ENCODE data around the gene TMBIM1.
"Not testable (repeated sequence)": the region's sequence is repeated elsewhere in the genome, so short reads cannot be mapped to it uniquely, and the experiment has no call there.

The TMBIM1 gene

GRCh38 chr2:218318241-218318640 lies 25.9 kb upstream of the TMBIM1 start:
- DNase-seq (ENCODE audit: low read depth, low spot score) = no peak

DNA sequence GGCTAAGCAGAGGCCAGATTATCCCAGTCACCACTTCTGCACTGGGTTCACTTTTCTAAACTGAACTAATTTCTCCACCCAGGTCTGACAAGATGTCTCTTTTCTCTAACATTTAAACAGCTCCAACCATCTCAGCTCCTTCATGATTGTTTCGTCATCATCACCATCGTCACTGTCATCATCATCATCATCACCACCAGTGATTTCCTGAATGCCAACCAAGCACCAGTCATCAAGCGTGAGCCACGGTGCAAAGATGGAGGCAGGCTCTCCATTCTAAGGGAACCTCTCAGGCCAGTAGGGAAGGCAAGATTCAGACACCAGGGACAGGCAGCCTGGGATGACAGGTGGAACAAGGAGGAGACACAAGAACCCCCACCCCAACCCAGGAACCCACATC lies 25.5 kb upstream of the TMBIM1 start:
- no peak for DNase-seq (ENCODE audit: low read depth, low spot score)

- no peak for DNase-seq (ENCODE audit: low read depth, low spot score)
Observed at GRCh38 chr2:218317303-218317630, 25.0 kb upstream of the TMBIM1 start.

DNA sequence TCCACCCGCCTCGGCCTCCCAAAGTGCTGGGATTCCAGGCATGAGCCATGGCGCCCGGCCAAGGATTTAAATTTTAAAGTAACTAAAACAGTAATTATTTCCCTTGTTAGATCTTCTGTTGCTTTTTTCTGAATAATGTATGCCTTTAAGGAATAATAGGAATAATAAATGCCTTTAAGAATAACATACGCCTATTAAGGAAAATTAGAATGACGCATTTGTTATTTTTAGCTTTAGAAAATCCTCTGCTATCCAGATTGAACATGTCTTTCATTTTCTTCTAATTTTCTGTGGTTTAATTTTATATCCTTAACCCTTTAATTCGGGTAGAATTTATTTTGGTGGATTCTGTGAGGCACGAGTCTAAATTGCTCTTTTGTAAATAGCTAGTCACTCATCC lies 23.1 kb upstream of the TMBIM1 start:
- DNase-seq (ENCODE audit: low read depth, low spot score) = no peak

- DNase-seq (ENCODE audit: low read depth, low spot score) = not testable (repeated sequence)
Observed at GRCh38 chr2:218314764-218315163, 22.5 kb upstream of the TMBIM1 start.

DNA sequence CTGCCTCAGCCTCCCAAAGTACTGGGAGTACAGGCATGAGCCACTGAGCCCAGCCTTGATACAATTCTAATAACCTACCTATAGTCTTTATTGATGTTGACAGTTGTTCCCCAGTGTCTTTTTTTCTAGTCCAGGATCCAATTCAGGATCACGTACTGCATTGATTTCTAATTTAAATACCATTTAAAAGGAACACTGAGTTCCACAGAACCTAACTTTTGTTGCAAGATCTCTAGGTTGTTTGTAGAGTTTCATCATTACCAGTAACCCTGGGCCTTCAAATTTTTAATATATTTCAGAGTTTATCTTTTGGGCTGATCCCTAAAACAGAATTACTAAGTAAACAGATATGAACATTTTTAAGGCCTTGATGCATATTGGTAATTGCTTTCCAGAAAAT lies 21.1 kb upstream of the TMBIM1 start:
- DNase-seq (ENCODE audit: low read depth, low spot score) = no peak

DNA sequence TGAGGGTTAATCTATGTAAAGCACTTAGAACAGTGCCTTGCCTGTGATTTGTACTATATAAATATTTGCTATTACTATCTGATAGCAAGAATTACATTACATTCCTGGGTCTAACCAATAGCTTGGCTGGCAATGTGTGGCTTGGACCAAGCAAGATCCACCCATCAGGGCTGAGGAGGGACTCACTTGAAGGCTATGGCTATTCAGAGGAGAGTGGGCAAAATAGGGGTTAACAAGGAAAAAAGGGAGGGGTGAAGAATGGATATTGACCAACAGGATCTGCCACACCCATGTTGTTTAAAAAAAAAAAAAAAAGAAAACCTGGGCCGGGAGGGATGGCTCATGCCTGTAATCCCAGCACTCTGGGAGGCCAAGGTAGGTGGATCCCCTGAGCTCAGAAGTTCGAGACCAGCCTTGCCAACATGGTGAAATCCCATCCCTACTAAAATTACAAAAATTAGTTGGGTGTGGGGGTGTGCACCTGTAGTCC lies 20.0 kb upstream of the TMBIM1 start:
- no peak for DNase-seq (ENCODE audit: low read depth, low spot score)

- not testable (repeated sequence) for DNase-seq (ENCODE audit: low read depth, low spot score)
Observed at GRCh38 chr2:218311541-218312266, 19.4 kb upstream of the TMBIM1 start.

- DNase-seq (ENCODE audit: low read depth, low spot score) = no peak
Observed at GRCh38 chr2:218310853-218311540, 18.7 kb upstream of the TMBIM1 start.

- no peak for DNase-seq (ENCODE audit: low read depth, low spot score)
Observed at GRCh38 chr2:218307415-218308090, 15.2 kb upstream of the TMBIM1 start.

- DNase-seq (ENCODE audit: low read depth, low spot score) = no peak
Observed at GRCh38 chr2:218306184-218306920, 14.0 kb upstream of the TMBIM1 start.

DNA sequence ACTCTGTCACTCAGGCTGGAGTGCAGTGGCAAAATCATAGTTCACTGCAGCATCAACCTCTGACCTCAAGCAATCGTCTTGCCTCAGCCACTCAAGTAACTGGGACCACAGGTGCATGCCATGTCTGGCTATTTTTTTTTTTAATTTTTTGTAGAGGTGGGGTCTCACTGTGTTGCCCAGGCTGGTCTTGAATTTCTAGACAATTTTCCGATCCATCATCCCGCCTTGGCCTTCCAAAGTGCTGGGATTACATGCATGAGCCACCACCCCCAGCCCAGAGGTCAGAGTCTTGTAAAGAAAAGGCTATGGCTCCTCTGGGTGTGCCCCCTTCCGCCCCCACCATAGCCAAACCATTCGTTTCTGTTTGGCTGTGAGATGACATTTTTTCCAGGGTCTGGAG lies 13.1 kb upstream of the TMBIM1 start:
- DNase-seq (ENCODE audit: low read depth, low spot score) = no peak

GRCh38 chr2:218301176-218301819 lies 9.0 kb upstream of the TMBIM1 start:
- no peak for DNase-seq (ENCODE audit: low read depth, low spot score)

GRCh38 chr2:218300141-218300540 lies 7.8 kb upstream of the TMBIM1 start:
- DNase-seq (ENCODE audit: low read depth, low spot score) = no peak

DNA sequence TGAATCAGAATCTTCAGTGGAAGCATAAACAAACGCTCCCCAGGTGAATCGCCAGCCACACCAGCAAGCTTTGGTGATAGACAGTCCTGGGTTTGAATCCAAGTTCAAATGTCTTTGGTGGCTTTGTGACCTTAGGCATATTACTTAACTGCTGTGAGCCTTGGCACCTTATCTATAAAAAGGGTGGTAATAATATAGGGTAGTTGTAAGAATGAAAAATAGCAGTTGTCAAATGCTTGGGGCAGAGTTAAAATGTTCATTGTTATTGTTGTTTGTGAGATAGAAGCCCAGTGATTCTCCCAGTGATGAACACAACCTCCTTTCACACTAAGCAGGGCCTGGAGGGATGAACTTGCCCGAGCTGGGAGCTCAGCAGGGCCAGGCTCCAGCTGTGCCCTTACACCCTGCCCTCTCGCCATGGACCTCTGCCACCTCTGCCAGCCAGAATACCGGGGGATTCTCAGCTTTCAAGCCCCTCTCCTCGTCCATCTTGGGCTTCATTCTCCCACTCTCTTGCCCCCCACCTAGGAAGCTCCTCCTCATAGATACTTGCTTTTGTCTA lies 6.1 kb upstream of the TMBIM1 start:
- DNase-seq (ENCODE audit: low read depth, low spot score) = no peak

DNA sequence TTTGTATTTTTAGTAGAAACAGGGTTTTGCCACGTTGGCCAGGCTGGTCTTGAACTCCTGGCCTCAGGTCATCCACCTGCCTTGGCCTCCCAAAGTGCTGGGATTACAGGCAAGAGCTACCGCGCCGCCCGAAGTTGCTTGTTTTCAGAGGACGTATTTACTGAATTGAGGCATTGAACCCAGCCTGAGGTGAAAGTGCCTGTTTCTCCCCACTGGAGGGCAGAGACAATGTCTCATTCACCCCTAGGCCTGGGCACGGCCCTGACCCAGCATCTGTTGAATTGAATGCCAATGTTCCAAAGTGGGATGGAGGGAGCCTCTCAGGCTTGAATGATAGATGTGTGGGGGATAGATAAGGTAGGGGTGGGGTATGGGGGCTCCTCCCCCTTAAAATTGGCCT lies 4.5 kb upstream of the TMBIM1 start:
- DNase-seq (ENCODE audit: low read depth, low spot score) = no peak

DNA sequence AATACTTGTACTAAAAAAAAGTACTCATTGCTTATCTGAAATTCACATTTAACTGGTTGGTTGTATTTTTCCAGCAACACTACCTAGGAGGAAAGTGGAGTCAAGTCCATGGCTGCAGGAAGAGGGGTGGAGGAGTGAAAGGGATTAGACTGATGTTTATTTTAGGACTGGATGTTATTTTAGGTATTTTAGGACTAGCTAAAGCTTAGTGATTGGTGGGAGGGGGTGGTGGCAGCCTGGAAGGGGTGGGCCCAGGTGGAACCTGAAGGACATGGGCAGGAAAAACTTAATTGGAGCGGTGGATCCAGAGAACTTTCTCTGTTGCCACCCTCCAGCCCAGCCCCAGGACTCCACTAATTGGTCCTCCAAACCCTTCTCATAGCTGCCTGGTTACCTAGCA lies 3.9 kb upstream of the TMBIM1 start:
- DNase-seq (ENCODE audit: low read depth, low spot score) = no peak

GRCh38 chr2:218295029-218295428 lies 2.7 kb upstream of the TMBIM1 start:
- DNase-seq (ENCODE audit: low read depth, low spot score) = no peak

DNA sequence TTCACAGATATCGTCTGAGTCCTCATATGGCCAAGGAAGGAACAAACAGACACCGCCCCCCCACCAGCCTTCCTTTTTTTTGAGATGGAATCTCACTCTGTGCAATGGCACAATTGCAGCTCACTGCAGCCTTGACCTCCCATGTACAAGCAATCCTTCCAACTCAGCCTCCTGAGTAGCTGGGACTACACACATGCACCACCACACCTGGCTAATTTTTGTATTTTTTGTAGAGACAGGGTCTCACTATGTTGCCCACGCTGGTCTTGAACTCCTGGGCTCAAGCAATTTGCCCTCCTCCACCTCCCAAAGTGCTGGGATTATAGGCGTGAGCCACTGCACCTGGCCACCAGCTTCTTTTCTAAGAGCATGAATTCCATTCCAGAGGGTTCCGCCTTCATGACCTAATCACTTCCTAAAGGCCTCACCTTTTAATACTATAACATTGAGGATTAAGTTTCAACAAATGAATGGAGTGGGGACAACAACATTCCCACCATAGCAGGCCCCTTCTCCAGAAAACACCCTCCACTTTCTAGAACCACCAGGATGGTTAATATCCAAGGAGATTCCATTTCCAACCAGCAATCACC lies 2.2 kb upstream of the TMBIM1 start:
- DNase-seq (ENCODE audit: low read depth, low spot score) = no peak

DNA sequence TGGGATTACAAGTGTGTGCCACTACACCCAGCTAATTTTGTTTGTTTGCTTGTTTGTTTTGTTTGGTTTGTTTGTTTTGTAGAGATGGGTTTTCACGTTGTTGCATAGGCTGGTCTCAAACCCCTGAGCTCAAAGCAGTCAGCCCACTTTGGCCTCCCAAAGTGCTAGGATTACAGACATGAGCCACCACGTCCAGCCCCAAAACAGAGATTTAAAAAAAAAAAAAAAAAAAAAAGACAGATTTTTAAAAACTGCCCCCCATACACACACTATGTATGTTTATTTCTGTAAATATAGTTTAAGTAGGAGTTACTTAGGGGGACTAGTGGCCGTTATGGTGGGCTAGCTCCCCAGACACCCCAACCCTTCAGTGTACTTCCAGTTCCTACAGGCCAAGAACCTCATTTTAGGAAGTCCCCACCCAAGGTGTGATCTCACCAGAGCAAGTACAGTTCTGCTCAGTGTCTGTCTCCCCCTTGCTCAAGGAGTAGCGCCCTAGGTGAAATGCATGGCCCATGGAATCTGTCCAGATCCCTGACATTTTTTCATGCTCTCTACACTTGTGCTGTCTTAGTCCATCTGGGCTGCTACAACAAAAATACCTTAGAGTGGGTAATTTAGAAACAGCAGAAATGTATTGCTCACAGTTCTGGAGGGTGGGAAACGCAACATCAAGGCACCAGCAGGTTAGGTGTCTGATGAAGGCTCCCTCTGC lies 1.6 kb upstream of the TMBIM1 start:
- DNase-seq (ENCODE audit: low read depth, low spot score) = no peak
